PC-3 (cell line): Measurements from ENCODE around the gene CIDEC. TPM values are rescaled to one million over a fixed set of nuclear protein-coding genes. Genes with fewer than 3 reads are reported as not detected.

Source experiments
- ATAC-seq: fragments of 200-7000 bp; cut with Tn5 transposase; 2 replicates; pipeline ENCODE4 v1.9.1; 2020; ENCODE audit warnings: mild to moderate bottlenecking, moderate library complexity
- BruUV-seq: library from RNA; stranded (reverse); fragments of 400-500 nt; replicated peaks from 2 replicates; lab custom pipeline; 2021; lab: Mats Ljungman, UMichigan
- CTCF ChIA-PET: fragments of 300-600 bp; sonication (Branson Sonifier 250); formaldehyde crosslinking; loops from one replicate; lab custom pipeline; 2022; ENCODE audit warnings: antibody characterized with exemption; lab: Charles Lee
- POLR2A ChIA-PET: fragments of 300-600 bp; sonication (Branson Sonifier 250); formaldehyde crosslinking; loops from one replicate; lab custom pipeline; 2022; ENCODE audit warnings: antibody characterized with exemption; ENCODE audit not compliant: unreplicated experiment; lab: Charles Lee
- DNase-seq: peaks from one replicate; pipeline ENCODE4 v3.0.0-alpha.2; 2015
- H2AFZ ChIP-seq: fragments of 300-600 bp; sonication (generic); 2 replicates; pipeline ENCODE4 v1.6.0; 2016; ENCODE audit warnings: antibody characterized with exemption, low read length
- H3F3A ChIP-seq: fragments of 300-600 bp; sonication (generic); one replicate; pipeline ENCODE4 v1.6.0; 2017; ENCODE audit warnings: antibody characterized with exemption, low read length, control low read depth, mild to moderate bottlenecking; ENCODE audit not compliant: unreplicated experiment
- H3K27ac ChIP-seq: fragments of 300-600 bp; sonication (generic); 2 replicates; pipeline ENCODE4 v1.5.1; 2016; ENCODE audit warnings: mild to moderate bottlenecking, low read length
- H3K27me3 ChIP-seq: fragments of 300-600 bp; sonication (generic); 2 replicates; pipeline ENCODE4 v1.6.1; 2016; ENCODE audit warnings: low read length, mixed read lengths
- H3K36me3 ChIP-seq: fragments of 300-600 bp; sonication (generic); 2 replicates; pipeline ENCODE4 v1.6.1; 2016; ENCODE audit warnings: low read depth, mixed run types, low read length, mixed read lengths
- H3K4me1 ChIP-seq: fragments of 300-600 bp; sonication (generic); 2 replicates; pipeline ENCODE4 v1.5.1; 2016; ENCODE audit warnings: low read length; ENCODE audit not compliant: insufficient read depth
- H3K4me2 ChIP-seq: fragments of 300-600 bp; sonication (generic); 2 replicates; pipeline ENCODE4 v1.6.0; 2016; ENCODE audit warnings: low read length
- H3K4me3 ChIP-seq: fragments of 300-600 bp; sonication (generic); 2 replicates; pipeline ENCODE4 v1.5.1; 2016; ENCODE audit warnings: mild to moderate bottlenecking, low read length, mixed read lengths
- H3K79me2 ChIP-seq: fragments of 300-600 bp; sonication (generic); 2 replicates; pipeline ENCODE4 v1.6.1; 2017; ENCODE audit warnings: low read length, mixed read lengths
- H3K9ac ChIP-seq: fragments of 300-600 bp; sonication (generic); 2 replicates; pipeline ENCODE4 v1.6.0; 2016; ENCODE audit warnings: mild to moderate bottlenecking, low read length
- H3K9me2 ChIP-seq: fragments of 300-600 bp; sonication (generic); replicated peaks from 2 replicates; pipeline ENCODE4 v1.6.1; 2016; ENCODE audit warnings: mixed run types, low read length, mixed read lengths
- H3K9me3 ChIP-seq: fragments of 300-600 bp; sonication (generic); 2 replicates; pipeline ENCODE4 v1.6.1; 2016; ENCODE audit warnings: low read length, mixed read lengths
- H4K20me1 ChIP-seq: fragments of 300-600 bp; sonication (generic); 2 replicates; pipeline ENCODE4 v1.6.1; 2016; ENCODE audit warnings: low read length, mixed read lengths
- CTCF ChIP-seq: fragments of 300-600 bp; sonication (generic); conservative IDR thresholded peaks from 2 replicates; pipeline ENCODE4 v1.5.1; 2017; ENCODE audit warnings: antibody characterized with exemption, low read depth, mild to moderate bottlenecking, low read length
- EZH2 ChIP-seq: fragments of 300-600 bp; sonication (generic); IDR thresholded peaks from one replicate; pipeline ENCODE4 v1.6.1; 2017; ENCODE audit warnings: antibody characterized with exemption, mild to moderate bottlenecking, low read length; ENCODE audit not compliant: unreplicated experiment
- EZH2phosphoT487 ChIP-seq: fragments of 300-600 bp; sonication (generic); IDR thresholded peaks from 2 replicates; pipeline ENCODE4 v1.6.1; 2018; ENCODE audit warnings: mild to moderate bottlenecking, antibody characterized with exemption, low read length, borderline replicate concordance
- intact Hi-C: fragments of 100-400 bp; cut with micrococcal nuclease; formaldehyde crosslinking; loops from 2 replicates; pipeline ENCODE4 v1.9.0; 2023
- total RNA-seq: library from RNA; depleted of rRNA; stranded (reverse); fragments of >200 nt; gene quantifications from 2 replicates; pipeline ENCODE4 v1.2.3, GENCODE V29; 2014

CIDEC gene
- total RNA-seq, 1 experiment from 2014 or later, result not detected

GRCh38 chr3:9883706-9884554 is 3.9 kb upstream of the CIDEC start:
- CTCF ChIA-PET, result interaction anchor here (0.6 to 0.7 kb wide), 2 partner anchors 41 to 134 kb away, joined by 3 to 6 read pairs; no protein-coding TSS in a partner anchor
- POLR2A ChIA-PET, result interaction anchor here (0.7 kb wide), 1 partner anchor 9 kb away, joined by 5 read pairs; no protein-coding TSS in a partner anchor
- Histone ChIP-seq H3K4me1 (peaks cover 16% of the 10 kb centered on the region), H3K9me3 (no peaks in the 10 kb centered on the region), H3F3A (peaks cover under 1% of the 10 kb centered on the region), H3K27ac (peak overlapping the region; percentile 72), H3K9ac (no peak overlapping the region), H3K36me3 (no peaks in the 10 kb centered on the region), H4K20me1 (no peaks in the 10 kb centered on the region), H3K9me2 (no peaks in the 10 kb centered on the region), H2AFZ (peak overlapping the region; percentile 22; the same call in 1 of the 2 replicates), H3K4me2 (peak overlapping the region; percentile 69), H3K79me2 (no peaks in the 10 kb centered on the region), H3K4me3 (peak overlapping the region; percentile 31; the same call in 1 of the 2 replicates), H3K27me3 (no peaks in the 10 kb centered on the region)
- ATAC-seq (peak; percentile 34), DNase-seq (no peak)
- intact Hi-C loops, result loop anchor here (5.0 kb wide), 1 partner anchor 33 kb away; the partner anchor contains the start of gene IL17RC
- no peak for TF ChIP-seq EZH2phosphoT487
- TF ChIP-seq EZH2, result no peak
- no peak for TF ChIP-seq CTCF
- TSS peak; percentile 99 for BruUV-seq

- no peaks in the 10 kb centered on the region for H3K9me2 ChIP-seq
- ChIA-PET POLR2A (no interaction called here), CTCF (no interaction called here)
- no peaks in the 10 kb centered on the region for H3K9me3 ChIP-seq
- H3K36me3 ChIP-seq, result no peaks in the 10 kb centered on the region
- no peaks in the 10 kb centered on the region for H3F3A ChIP-seq
- intact Hi-C loops, result loop anchor here (5.0 kb wide), 1 partner anchor 36 kb away; the partner anchor contains the start of gene IL17RC
- H4K20me1 ChIP-seq, result no peaks in the 10 kb centered on the region
- H3K4me1 ChIP-seq, result peaks cover 22% of the 10 kb centered on the region
- no peaks in the 10 kb centered on the region for H3K27me3 ChIP-seq
- no peak overlapping the region for H3K9ac ChIP-seq
- H3K4me3 ChIP-seq, result no peak overlapping the region
- TF ChIP-seq CTCF, result no peak
- no peak overlapping the region for H3K4me2 ChIP-seq
- H3K79me2 ChIP-seq, result no peaks in the 10 kb centered on the region
- H2AFZ ChIP-seq, result no peak overlapping the region
- no TSS peak for BruUV-seq
- ATAC-seq (no peak), DNase-seq (no peak)
- no peak overlapping the region for H3K27ac ChIP-seq
Measured at GRCh38 chr3:9881441-9881840, 1.4 kb upstream of the CIDEC start.

GRCh38 chr3:9878700-9879099 is 1.4 kb downstream of the CIDEC start:
- Histone ChIP-seq H3K27me3 (no peaks in the 10 kb centered on the region), H3F3A (no peaks in the 10 kb centered on the region), H3K27ac (no peak overlapping the region), H3K9me3 (no peaks in the 10 kb centered on the region), H3K36me3 (no peaks in the 10 kb centered on the region), H3K4me1 (peaks cover 9% of the 10 kb centered on the region), H3K4me2 (no peak overlapping the region), H4K20me1 (no peaks in the 10 kb centered on the region), H3K4me3 (no peak overlapping the region), H3K9me2 (no peaks in the 10 kb centered on the region), H3K9ac (no peak overlapping the region), H3K79me2 (no peaks in the 10 kb centered on the region), H2AFZ (no peak overlapping the region)
- peak; percentile 49 for DNase-seq
- CTCF ChIA-PET, result interaction anchor here (0.6 kb wide), 1 partner anchor 345 kb away, joined by 3 read pairs; no protein-coding TSS in a partner anchor
- TF ChIP-seq EZH2 (no peak), CTCF (no peak), EZH2phosphoT487 (no peak)
- BruUV-seq, result no TSS peak
- peak; percentile 77 for ATAC-seq
- intact Hi-C loops, result no loop called here
- POLR2A ChIA-PET, result no interaction called here
